Heart left ventricle (tissue), 16 donors: ENCODE data around the gene CHKA. TPM values are rescaled to one million over a fixed set of nuclear protein-coding genes. Genes with fewer than 3 reads are reported as not detected.

Source experiments
- ATAC-seq, 4 donors: fragments of 200-7000 bp; cut with Tn5 transposase; one replicate each; pipeline ENCODE4 v1.9.1; 2020 to 2022; ENCODE audit warnings: moderate library complexity in 4 of 4, mild to moderate bottlenecking in 3 of 4, moderate number of reproducible peaks in 1 of 4
- DNase-seq, 5 donors: peaks; one replicate each; pipeline ENCODE4 v3.0.0-alpha.2; 2020
- H3K27ac ChIP-seq, 12 donors: fragments of 200-600 bp; sonication (generic) in 4 of 12; one replicate each; pipeline versions ENCODE4 v1.5.0 to v1.8.0; 2016 to 2022; ENCODE audit warnings: mild to moderate bottlenecking in 2 of 12
- H3K27me3 ChIP-seq, 9 donors: fragments of 200-600 bp; sonication (generic) in 2 of 9; one replicate each; pipeline versions ENCODE4 v1.5.1 to v1.8.0; 2016 to 2022; ENCODE audit warnings: mild to moderate bottlenecking in 3 of 9
- H3K36me3 ChIP-seq, 9 donors: fragments of 200-600 bp; sonication (generic) in 2 of 9; one replicate each; pipeline versions ENCODE4 v1.5.0 to v1.8.0; 2018 to 2022; ENCODE audit warnings: mild to moderate bottlenecking in 2 of 9
- H3K4me1 ChIP-seq, 12 donors: fragments of 200-600 bp; sonication (generic) in 4 of 12; one replicate each; pipeline versions ENCODE4 v1.5.0 to v1.8.0; 2016 to 2022; ENCODE audit warnings: mild to moderate bottlenecking in 3 of 12
- H3K4me3 ChIP-seq, 12 donors: fragments of 200-600 bp; sonication (generic) in 4 of 12; one replicate each; pipeline versions ENCODE4 v1.5.0 to v1.8.0; 2017 to 2022; ENCODE audit warnings: mild to moderate bottlenecking in 9 of 12, moderate library complexity in 4 of 12
- H3K9me3 ChIP-seq, 12 donors: fragments of 200-600 bp; sonication (generic) in 4 of 12; one replicate each; pipeline versions ENCODE4 v1.5.0 to v1.8.0; 2016 to 2022; ENCODE audit warnings: mild to moderate bottlenecking in 1 of 12
- POLR2A ChIP-seq, 2 donors: fragments of 450-650 bp; IDR thresholded peaks; one replicate each; pipeline ENCODE4 v1.6.1; 2017; ENCODE audit warnings: antibody characterized with exemption in 2 of 2, mild to moderate bottlenecking in 2 of 2, moderate library complexity in 2 of 2
- WGBS, 4 donors: extraction: QIAGEN DNeasy Blood & Tissue Kit in 2 of 4; methylation state at CpG; one replicate each; pipeline versions ENCODE4 v1.1.5 to v1.1.7; 2013 to 2018; 5-methylcytosine and 5-hydroxymethylcytosine counted together
- intact Hi-C, 10 donors: fragments of 100-400 bp; cut with DNase I; formaldehyde crosslinking; loops; one replicate each; pipeline versions ENCODE4 v1.11.1 to v1.14.2; 2022
- polyA plus RNA-seq, 2 donors: library from polyadenylated mRNA; stranded (reverse); fragments of 200-250 nt; gene quantifications; one replicate each; pipeline ENCODE4 v1.2.3, GENCODE V29; 2013
- total RNA-seq, 9 donors: library from RNA; depleted of rRNA in 2 of 9; stranded (reverse); fragments of >200 nt in 2 of 9; fragmentation: NEBNext Ultra II Directional in 3 of 9; extraction: Animal tissue kit (Norgen Biotek cat#: 25700) in 3 of 9; gene quantifications; one replicate each; pipeline versions ENCODE4 v1.1.0 to v1.2.4, GENCODE V29; 2016 to 2023
- TF ChIP-seq, protein P1 (sequence below), 12 donors: fragments of 200-600 bp; sonication (generic) in 4 of 12; IDR thresholded peaks; one replicate each; pipeline versions ENCODE4 v1.5.0 to v1.8.0; 2018 to 2022; ENCODE audit warnings: antibody characterized with exemption in 12 of 12, mild to moderate bottlenecking in 5 of 12
- donor health status: ischemic (EF 13 %, LVEDD 7.1; RV severe dilation, severe dysfunction).
- donor health status: healthy with polysubstance abuse.
- donor health status: DM: no; HTN: yes; CAD: no.
- donor health status: DM: no; HTN: no; CAD: no.
- donor health status: ischemic (EF 25% LVEDD 6.9; RV normal size, moderate dysfunction).
- donor health status: ischemic (EF 25% LVEDD 5.7; RV mildly dilated, moderate dysfunction).
- donor health status: healthy.
- donor health status: DM: yes; HTN: yes; CAD: no.
- donor health status: ischemic (EF 35%, LVEDD 5.7; RV mildly dilated, moderate dysfunction).
- donor health status: nonischemic (EF 11% LVEDD 7.7; RV severe dilation, severe dysfunction).
- donor health status: DM: yes; HTN: yes; CAD: no.
- donor health status: PGD.
- donor health status: ischemic (EF 29% LVEDD 5.4; RV normal size, mild dysfunction).
- donor health status: nonischemic (EF 23%, LVEDD 6.1; RV moderate dilation, normal function).

The CHKA gene
- total and polyA plus RNA-seq, 11 donors, result 6.1 to 22.9 (median 9.1) TPM

DNA sequence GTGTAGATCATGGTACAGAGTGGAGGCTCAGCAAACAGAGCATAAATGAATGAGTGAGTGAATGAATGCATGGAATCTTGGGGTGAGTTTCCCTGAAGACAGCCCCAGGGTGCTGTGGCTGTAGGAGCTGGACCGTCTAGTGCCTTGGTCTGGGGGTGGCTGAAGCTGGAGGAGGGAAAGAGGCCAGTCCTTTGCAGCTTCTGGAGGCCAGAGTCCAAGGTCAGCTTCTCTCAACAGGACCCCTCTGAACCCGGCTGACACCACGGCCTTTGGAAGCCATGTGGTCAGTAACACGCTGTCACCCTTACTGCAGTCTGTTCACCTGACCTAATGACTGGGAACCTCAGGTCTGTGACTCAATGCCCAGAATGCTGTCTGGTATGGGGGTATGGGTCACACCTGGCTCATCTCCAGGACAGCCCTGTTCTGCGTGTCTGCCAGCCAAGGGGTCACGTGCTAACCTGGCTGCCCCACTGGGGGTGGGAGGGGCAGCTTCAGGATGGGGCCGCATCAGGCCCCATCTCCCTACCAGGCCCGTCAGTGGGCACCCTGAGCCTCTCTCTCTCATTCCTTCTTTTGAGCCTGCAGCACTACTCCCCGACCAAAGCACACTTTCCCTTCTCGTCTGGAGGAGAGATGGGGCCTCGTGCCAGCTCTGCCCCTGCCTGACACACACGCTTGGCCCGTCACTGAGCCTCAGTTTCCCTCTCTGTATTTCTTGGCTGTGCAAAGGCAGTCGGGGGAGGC is 24.1 kb upstream of the CHKA start:
- H3K27me3 ChIP-seq, result no peaks in the 10 kb centered on the region
- 59 to 68% (median 63%) methylated on average over 14 of the region's 14 CpGs for WGBS, 4 donors
- H3K9me3 ChIP-seq, result no peaks in the 10 kb centered on the region
- H3K4me3 ChIP-seq, result no peak overlapping the region
- DNase-seq (no peak), ATAC-seq (peak in 2 of 4 donors; percentile 1 to 4)
- H3K36me3 ChIP-seq, result no peaks in the 10 kb centered on the region
- H3K4me1 ChIP-seq, result peaks cover 0 to 48% (median 20%) of the 10 kb centered on the region in 12 donors
- intact Hi-C loops, result loop anchor here in 1 of 10 donors (5.0 kb wide), 1 partner anchor 47 kb away; no protein-coding TSS in a partner anchor
- H3K27ac ChIP-seq, result peak overlapping the region in 7 of 12 donors; percentile 70 to 82 (median 79)
- TF ChIP-seq, protein P1, sequence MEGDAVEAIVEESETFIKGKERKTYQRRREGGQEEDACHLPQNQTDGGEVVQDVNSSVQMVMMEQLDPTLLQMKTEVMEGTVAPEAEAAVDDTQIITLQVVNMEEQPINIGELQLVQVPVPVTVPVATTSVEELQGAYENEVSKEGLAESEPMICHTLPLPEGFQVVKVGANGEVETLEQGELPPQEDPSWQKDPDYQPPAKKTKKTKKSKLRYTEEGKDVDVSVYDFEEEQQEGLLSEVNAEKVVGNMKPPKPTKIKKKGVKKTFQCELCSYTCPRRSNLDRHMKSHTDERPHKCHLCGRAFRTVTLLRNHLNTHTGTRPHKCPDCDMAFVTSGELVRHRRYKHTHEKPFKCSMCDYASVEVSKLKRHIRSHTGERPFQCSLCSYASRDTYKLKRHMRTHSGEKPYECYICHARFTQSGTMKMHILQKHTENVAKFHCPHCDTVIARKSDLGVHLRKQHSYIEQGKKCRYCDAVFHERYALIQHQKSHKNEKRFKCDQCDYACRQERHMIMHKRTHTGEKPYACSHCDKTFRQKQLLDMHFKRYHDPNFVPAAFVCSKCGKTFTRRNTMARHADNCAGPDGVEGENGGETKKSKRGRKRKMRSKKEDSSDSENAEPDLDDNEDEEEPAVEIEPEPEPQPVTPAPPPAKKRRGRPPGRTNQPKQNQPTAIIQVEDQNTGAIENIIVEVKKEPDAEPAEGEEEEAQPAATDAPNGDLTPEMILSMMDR (IDR thresholded peaks at IDR 0.05), result no peak
- TF ChIP-seq POLR2A (IDR thresholded peaks at IDR 0.05), result no peak

DNA sequence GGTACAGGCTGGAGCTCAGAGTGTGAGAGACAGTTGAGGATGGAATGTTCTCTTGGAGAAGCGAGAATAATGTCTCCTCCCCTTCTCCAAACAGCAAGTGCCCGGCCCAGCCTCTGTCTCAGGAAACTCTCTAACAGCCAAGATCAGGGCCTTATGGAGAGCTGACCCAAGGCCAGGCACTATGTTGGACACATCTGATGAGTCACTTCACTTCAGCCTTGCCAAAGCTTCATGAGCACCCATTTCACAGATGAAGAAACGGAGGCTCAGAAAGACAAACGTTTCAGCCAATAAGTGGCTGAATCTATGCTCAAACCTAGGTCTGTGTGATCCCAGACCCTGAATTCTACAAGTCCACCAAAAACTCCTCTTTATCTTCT is 22.1 kb upstream of the CHKA start:
- H3K9me3 ChIP-seq, result no peaks in the 10 kb centered on the region
- DNase-seq (no peak), ATAC-seq (no peak)
- WGBS, 4 donors, result 91 to 94% (median 93%) methylated on average over 4 of the region's 4 CpGs
- H3K4me3 ChIP-seq, result no peak overlapping the region
- intact Hi-C loops, result no loop called here
- TF ChIP-seq, protein P1 (IDR thresholded peaks at IDR 0.05), result no peak
- no peak for TF ChIP-seq POLR2A (IDR thresholded peaks at IDR 0.05)
- peaks cover 0 to 48% (median 20%) of the 10 kb centered on the region in 12 donors for H3K4me1 ChIP-seq
- no peak overlapping the region for H3K27ac ChIP-seq
- no peaks in the 10 kb centered on the region for H3K27me3 ChIP-seq
- no peaks in the 10 kb centered on the region for H3K36me3 ChIP-seq

DNA sequence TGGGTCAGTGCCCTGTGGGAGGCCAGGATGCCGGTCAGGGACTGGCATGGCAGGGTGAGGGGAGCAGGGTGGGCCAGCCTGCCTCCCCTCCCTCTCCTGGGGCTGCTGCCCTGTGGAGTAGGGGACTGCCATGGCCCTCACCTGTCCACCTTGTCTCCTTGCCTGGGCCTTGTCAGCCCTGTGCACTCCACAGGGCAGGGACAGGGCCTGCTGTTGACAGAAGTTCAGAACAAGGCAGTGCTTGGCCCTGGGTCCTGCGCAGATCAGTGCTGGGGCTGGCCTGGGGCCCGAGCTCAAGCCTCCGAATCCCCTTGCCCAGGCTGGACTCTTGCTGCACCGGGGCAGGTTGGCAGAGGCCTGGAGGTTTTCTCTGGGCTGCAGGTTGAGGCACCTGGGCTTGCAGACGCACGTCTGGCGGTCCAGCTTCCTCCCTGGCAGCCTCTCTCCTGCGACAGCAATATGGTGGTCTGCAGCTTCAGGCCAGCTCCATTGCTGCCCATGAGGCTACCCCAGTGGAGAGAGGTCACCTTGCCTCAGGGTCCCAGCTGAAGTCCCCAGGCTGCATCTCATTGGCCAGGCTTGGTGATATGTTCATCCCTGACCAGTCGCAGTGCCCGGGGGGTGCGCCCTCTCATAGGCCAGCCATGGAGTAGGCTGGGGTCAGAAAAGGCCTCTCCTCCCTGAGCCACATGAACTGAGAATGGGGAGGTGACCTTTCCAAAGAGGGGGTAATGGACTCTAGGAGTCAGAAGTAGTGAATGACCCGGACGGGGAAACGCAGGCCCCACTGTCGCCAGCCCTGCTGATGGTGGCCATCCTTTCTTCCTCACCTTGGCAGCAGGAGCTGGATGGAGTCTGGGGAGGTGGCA is 21.5 kb upstream of the CHKA start:
- TF ChIP-seq POLR2A (IDR thresholded peaks at IDR 0.05), result no peak
- TF ChIP-seq, protein P1 (IDR thresholded peaks at IDR 0.05), result no peak
- no peak overlapping the region for H3K27ac ChIP-seq
- intact Hi-C loops, result no loop called here
- ATAC-seq (no peak), DNase-seq (no peak)
- no peak overlapping the region for H3K4me3 ChIP-seq
- 88 to 90% (median 89%) methylated on average over 11 to 16 of the region's 16 CpGs for WGBS, 4 donors
- H3K36me3 ChIP-seq, result no peaks in the 10 kb centered on the region
- no peaks in the 10 kb centered on the region for H3K9me3 ChIP-seq
- no peaks in the 10 kb centered on the region for H3K27me3 ChIP-seq
- H3K4me1 ChIP-seq, result peaks cover 0 to 48% (median 20%) of the 10 kb centered on the region in 12 donors

DNA sequence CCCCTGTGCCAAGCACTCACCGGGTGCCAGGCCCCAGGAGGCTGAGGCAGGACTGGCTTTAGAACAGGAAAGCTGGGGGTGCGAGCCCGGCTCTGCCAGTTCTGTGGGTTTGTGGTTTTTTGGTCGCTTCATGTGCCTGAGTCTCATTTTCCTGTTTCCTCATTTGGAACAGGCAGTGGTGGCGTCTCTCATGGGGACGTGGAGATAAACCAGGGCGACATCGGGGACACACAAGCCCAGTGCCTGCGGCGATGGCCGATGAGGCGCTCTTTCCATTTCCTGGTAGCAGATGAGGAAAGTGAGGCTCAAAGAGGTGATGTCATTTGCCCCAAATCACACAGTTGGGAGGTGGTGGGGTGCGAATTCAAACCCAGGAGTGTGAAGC is 20.8 kb upstream of the CHKA start:
- no peak overlapping the region for H3K4me3 ChIP-seq
- no peaks in the 10 kb centered on the region for H3K27me3 ChIP-seq
- intact Hi-C loops, result no loop called here
- peaks cover 0 to 44% (median 14%) of the 10 kb centered on the region in 12 donors for H3K4me1 ChIP-seq
- H3K27ac ChIP-seq, result no peak overlapping the region
- ATAC-seq, result no peak
- TF ChIP-seq, protein P1 (IDR thresholded peaks at IDR 0.05), result no peak
- TF ChIP-seq POLR2A (IDR thresholded peaks at IDR 0.05), result no peak
- DNase-seq, result peak in 1 of 5 donors; percentile 67
- H3K9me3 ChIP-seq, result no peaks in the 10 kb centered on the region
- WGBS, 4 donors, result 61 to 70% (median 66%) methylated on average over 12 to 13 of the region's 13 CpGs
- no peaks in the 10 kb centered on the region for H3K36me3 ChIP-seq
